Measurements from ENCODE around the gene ITGAD. TPM values are rescaled to one million over a fixed set of nuclear protein-coding genes. Genes with fewer than 3 reads are reported as not detected.

The ITGAD gene
- total RNA-seq, 1 experiment from 2014 or later = not detected

DNA sequence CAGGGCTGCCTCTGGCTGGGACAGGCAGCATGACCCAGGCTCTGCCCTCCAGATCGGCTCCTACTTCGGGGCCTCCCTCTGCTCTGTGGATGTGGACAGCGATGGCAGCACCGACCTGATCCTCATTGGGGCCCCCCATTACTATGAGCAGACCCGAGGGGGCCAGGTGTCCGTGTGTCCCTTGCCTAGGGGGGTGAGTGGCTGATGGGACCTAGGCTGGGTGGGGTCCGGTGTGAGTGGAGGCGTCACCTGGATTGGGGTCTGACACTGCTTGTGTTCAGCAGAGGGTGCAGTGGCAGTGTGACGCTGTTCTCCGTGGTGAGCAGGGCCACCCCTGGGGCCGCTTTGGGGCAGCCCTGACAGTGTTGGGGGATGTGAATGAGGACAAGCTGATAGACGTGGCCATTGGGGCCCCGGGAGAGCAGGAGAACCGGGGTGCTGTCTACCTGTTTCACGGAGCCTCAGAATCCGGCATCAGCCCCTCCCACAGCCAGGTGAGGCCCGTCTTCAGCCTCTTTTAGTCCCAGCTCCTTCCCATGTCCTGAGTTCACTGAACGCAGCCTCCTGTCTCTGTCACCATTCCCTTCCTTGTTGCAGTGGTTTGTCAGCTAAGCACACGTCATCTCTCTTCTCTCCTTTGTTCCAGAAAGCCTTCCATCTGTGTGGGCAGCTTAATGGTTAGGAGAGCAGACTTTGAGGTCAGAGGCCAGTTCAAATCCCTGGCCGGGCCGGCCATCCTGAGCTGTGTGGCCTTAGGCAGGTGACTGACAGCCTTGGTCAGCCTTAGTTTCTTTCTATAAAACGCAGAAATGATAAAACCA is 18.1 kb downstream of the ITGAD start:
- no peak for TF ChIP-seq EZH2 (IDR thresholded peaks at IDR 0.05; ENCODE audit: borderline replicate concordance, low read depth, low read length, poor library complexity, severe bottlenecking)
- no peak for TF ChIP-seq CTCF (conservative IDR thresholded peaks at IDR 0.05; ENCODE audit: low read depth, low read length)
- intact Hi-C loops (cut with micrococcal nuclease; ENCODE audit: unreplicated experiment) = no loop called here
- Histone ChIP-seq H3K4me1 (ENCODE audit: insufficient read depth, low read length, poor library complexity, severe bottlenecking) (no peaks in the 10 kb centered on the region), H3K27ac (ENCODE audit: low read depth, low read length, poor library complexity, severe bottlenecking) (no peak overlapping the region), H3K9me3 (ENCODE audit: low read depth, low read length, poor library complexity, severe bottlenecking) (no peaks in the 10 kb centered on the region), H3K4me3 (ENCODE audit: low read depth, low read length, poor library complexity, severe bottlenecking) (no peak overlapping the region), H3K36me3 (ENCODE audit: insufficient read depth, low read length, poor library complexity, severe bottlenecking) (no peaks in the 10 kb centered on the region), H3K27me3 (replicated peaks; ENCODE audit: insufficient read depth, low read depth, low read length, poor library complexity) (no peaks in the 10 kb centered on the region)
- no TSS peak for BruUV-seq (replicated peaks)
- ChIA-PET POLR2A (ENCODE audit: low non-redundant PET) (no interaction called here), CTCF (no interaction called here)
- no peak for DNase-seq (ENCODE audit: low spot score)

- no TSS peak for BruUV-seq (replicated peaks)
- no peak overlapping the region for H3K27ac ChIP-seq (ENCODE audit: low read depth, low read length, poor library complexity, severe bottlenecking)
- no peaks in the 10 kb centered on the region for H3K9me3 ChIP-seq (ENCODE audit: low read depth, low read length, poor library complexity, severe bottlenecking)
- ChIA-PET POLR2A (ENCODE audit: low non-redundant PET) (no interaction called here), CTCF (no interaction called here)
- H3K4me1 ChIP-seq (ENCODE audit: insufficient read depth, low read length, poor library complexity, severe bottlenecking) = no peaks in the 10 kb centered on the region
- no peak for TF ChIP-seq EZH2 (IDR thresholded peaks at IDR 0.05; ENCODE audit: borderline replicate concordance, low read depth, low read length, poor library complexity, severe bottlenecking)
- no peak for TF ChIP-seq CTCF (conservative IDR thresholded peaks at IDR 0.05; ENCODE audit: low read depth, low read length)
- H3K4me3 ChIP-seq (ENCODE audit: low read depth, low read length, poor library complexity, severe bottlenecking) = no peak overlapping the region
- intact Hi-C loops (cut with micrococcal nuclease; ENCODE audit: unreplicated experiment) = no loop called here
- no peaks in the 10 kb centered on the region for H3K36me3 ChIP-seq (ENCODE audit: insufficient read depth, low read length, poor library complexity, severe bottlenecking)
- DNase-seq (ENCODE audit: low spot score) = no peak
- no peaks in the 10 kb centered on the region for H3K27me3 ChIP-seq (replicated peaks; ENCODE audit: insufficient read depth, low read depth, low read length, poor library complexity)
Measured at GRCh38 chr16:31412750-31413149, 19.6 kb downstream of the ITGAD start.

GRCh38 chr16:31413381-31413780 is 20.2 kb downstream of the ITGAD start:
- intact Hi-C loops (cut with micrococcal nuclease; ENCODE audit: unreplicated experiment) = no loop called here
- Histone ChIP-seq H3K4me1 (ENCODE audit: insufficient read depth, low read length, poor library complexity, severe bottlenecking) (no peaks in the 10 kb centered on the region), H3K36me3 (ENCODE audit: insufficient read depth, low read length, poor library complexity, severe bottlenecking) (no peaks in the 10 kb centered on the region), H3K9me3 (ENCODE audit: low read depth, low read length, poor library complexity, severe bottlenecking) (no peaks in the 10 kb centered on the region), H3K4me3 (ENCODE audit: low read depth, low read length, poor library complexity, severe bottlenecking) (no peak overlapping the region), H3K27ac (ENCODE audit: low read depth, low read length, poor library complexity, severe bottlenecking) (no peak overlapping the region), H3K27me3 (replicated peaks; ENCODE audit: insufficient read depth, low read depth, low read length, poor library complexity) (no peaks in the 10 kb centered on the region)
- ChIA-PET POLR2A (ENCODE audit: low non-redundant PET) (no interaction called here), CTCF (no interaction called here)
- TF ChIP-seq CTCF (conservative IDR thresholded peaks at IDR 0.05; ENCODE audit: low read depth, low read length) = no peak
- no peak for TF ChIP-seq EZH2 (IDR thresholded peaks at IDR 0.05; ENCODE audit: borderline replicate concordance, low read depth, low read length, poor library complexity, severe bottlenecking)
- no TSS peak for BruUV-seq (replicated peaks)
- DNase-seq (ENCODE audit: low spot score) = no peak

Measured in A673 (cell line).